HG02981 (cell line): ENCODE results near the gene ANKS1B.
"Not testable (repeated sequence)": the region's sequence is repeated elsewhere in the genome, so short reads cannot be mapped to it uniquely, and the experiment has no call there.

Source experiments
- ATAC-seq: cut with Tn5 transposase; IDR thresholded peaks from one replicate; pipeline ENCODE4 v1.9.1; 2021; ENCODE audit warnings: mild to moderate bottlenecking, moderate library complexity; ENCODE audit not compliant: unreplicated experiment

The ANKS1B gene

GRCh38 chr12:99389751-99390150 is 595.0 kb downstream of the ANKS1B start:
- no peak for ATAC-seq

GRCh38 chr12:99388671-99389195 is 596.0 kb downstream of the ANKS1B start:
- no peak for ATAC-seq

- no peak for ATAC-seq
Measured at GRCh38 chr12:99387661-99388060, 597.1 kb downstream of the ANKS1B start.

GRCh38 chr12:99386907-99387306 is 597.8 kb downstream of the ANKS1B start:
- peak; percentile 36 for ATAC-seq

- ATAC-seq, result no peak
Measured at GRCh38 chr12:99383258-99383657, 601.5 kb downstream of the ANKS1B start.

GRCh38 chr12:99381992-99382391 is 602.7 kb downstream of the ANKS1B start:
- ATAC-seq, result peak; percentile 95

- ATAC-seq, result no peak
Measured at GRCh38 chr12:99380701-99381100, 604.0 kb downstream of the ANKS1B start.

GRCh38 chr12:99374023-99374422 is 610.7 kb downstream of the ANKS1B start:
- no peak for ATAC-seq

- no peak for ATAC-seq
Measured at GRCh38 chr12:99372257-99372920, 612.3 kb downstream of the ANKS1B start.

GRCh38 chr12:99370421-99371138 is 614.2 kb downstream of the ANKS1B start:
- ATAC-seq, result no peak

GRCh38 chr12:99367181-99367580 is 617.6 kb downstream of the ANKS1B start:
- ATAC-seq, result no peak

GRCh38 chr12:99352269-99352668 is 632.5 kb downstream of the ANKS1B start:
- no peak for ATAC-seq

GRCh38 chr12:99343960-99344359 is 640.8 kb downstream of the ANKS1B start:
- no peak for ATAC-seq

- no peak for ATAC-seq
Measured at GRCh38 chr12:99339663-99340062, 645.1 kb downstream of the ANKS1B start.

- ATAC-seq, result no peak
Measured at GRCh38 chr12:99334285-99335056, 650.3 kb downstream of the ANKS1B start.

- no peak for ATAC-seq
Measured at GRCh38 chr12:99332936-99333591, 651.7 kb downstream of the ANKS1B start.

GRCh38 chr12:99330216-99330615 is 654.5 kb downstream of the ANKS1B start:
- no peak for ATAC-seq

GRCh38 chr12:99321210-99321609 is 663.5 kb downstream of the ANKS1B start:
- not testable (repeated sequence) for ATAC-seq

GRCh38 chr12:99311373-99311772 is 673.4 kb downstream of the ANKS1B start:
- no peak for ATAC-seq

GRCh38 chr12:99309812-99310211 is 674.9 kb downstream of the ANKS1B start:
- ATAC-seq, result no peak

- ATAC-seq, result no peak
Measured at GRCh38 chr12:99302874-99303273, 681.9 kb downstream of the ANKS1B start.
